GM18873 (cell line): ENCODE measurements around the gene RASIP1.
"Not testable (repeated sequence)": the region's sequence is repeated elsewhere in the genome, so short reads cannot be mapped to it uniquely, and the experiment has no call there.

ENCODE experiments used
- ATAC-seq: cut with Tn5 transposase; IDR thresholded peaks from one replicate; pipeline ENCODE4 v1.9.1; 2021; ENCODE audit warnings: mild to moderate bottlenecking, moderate library complexity, moderate number of reproducible peaks; ENCODE audit not compliant: unreplicated experiment, low FRiP score

Gene RASIP1

GRCh38 chr19:48713864-48714755 is 26.3 kb downstream of the RASIP1 start:
- ATAC-seq: peak; percentile 81

GRCh38 chr19:48713041-48713863 is 27.2 kb downstream of the RASIP1 start:
- ATAC-seq: no peak

- ATAC-seq: no peak
Measured at GRCh38 chr19:48711106-48711662, 29.2 kb downstream of the RASIP1 start.

GRCh38 chr19:48708471-48708870 is 31.9 kb downstream of the RASIP1 start:
- ATAC-seq: no peak

GRCh38 chr19:48705431-48705830 is 35.0 kb downstream of the RASIP1 start:
- no peak for ATAC-seq

GRCh38 chr19:48703316-48703715 is 37.1 kb downstream of the RASIP1 start:
- ATAC-seq: no peak

GRCh38 chr19:48702701-48703100 is 37.7 kb downstream of the RASIP1 start:
- ATAC-seq: no peak

GRCh38 chr19:48698046-48698445 is 42.4 kb downstream of the RASIP1 start:
- ATAC-seq: no peak

- no peak for ATAC-seq
Measured at GRCh38 chr19:48696353-48697010, 43.9 kb downstream of the RASIP1 start.

- no peak for ATAC-seq
Measured at GRCh38 chr19:48695743-48696352, 44.6 kb downstream of the RASIP1 start, which contains the start of gene FUT2. Gene FUT2, plus strand, starts transcription at chr19:48695971. Its CDS starts 6,986 bp downstream, at chr19:48702957.

- ATAC-seq: not testable (repeated sequence)
Measured at GRCh38 chr19:48693629-48694028, 46.8 kb downstream of the RASIP1 start.

GRCh38 chr19:48689449-48689848 is 51.0 kb downstream of the RASIP1 start:
- ATAC-seq: no peak

GRCh38 chr19:48687776-48688175 is 52.6 kb downstream of the RASIP1 start:
- no peak for ATAC-seq

- ATAC-seq: not testable (repeated sequence)
Measured at GRCh38 chr19:48686637-48687036, 53.8 kb downstream of the RASIP1 start.

GRCh38 chr19:48686088-48686487 is 54.3 kb downstream of the RASIP1 start:
- ATAC-seq: no peak

GRCh38 chr19:48685583-48685982 is 54.8 kb downstream of the RASIP1 start:
- no peak for ATAC-seq

GRCh38 chr19:48683349-48683748 is 57.1 kb downstream of the RASIP1 start:
- ATAC-seq: no peak

- no peak for ATAC-seq
Measured at GRCh38 chr19:48681127-48681470, 59.3 kb downstream of the RASIP1 start.

- no peak for ATAC-seq
Measured at GRCh38 chr19:48680436-48681126, 59.8 kb downstream of the RASIP1 start.

- not testable (repeated sequence) for ATAC-seq
Measured at GRCh38 chr19:48680006-48680405, 60.4 kb downstream of the RASIP1 start.
